Neutrophil (primary cell): Measurements from ENCODE around the gene EIF3F.

Experiments used
- H3K27ac ChIP-seq: fragments of 200-600 bp; sonication (generic); 2 replicates; pipeline ENCODE4 v1.5.1; 2016; ENCODE audit warnings: mild to moderate bottlenecking, moderate library complexity
- H3K27me3 ChIP-seq: fragments of 200-600 bp; sonication (generic); 2 replicates; pipeline ENCODE4 v1.6.0; 2016; ENCODE audit warnings: mild to moderate bottlenecking
- H3K36me3 ChIP-seq: fragments of 200-600 bp; sonication (generic); 2 replicates; pipeline ENCODE4 v1.5.1; 2017
- H3K4me1 ChIP-seq, 2 experiments: fragments of 200-600 bp in 1 of 2; sonication (generic) in 1 of 2; 1 replicate in 1 of 2; 2 replicates in 1 of 2; pipeline versions ENCODE4 v1.5.1 to v1.6.1; 2013 to 2016; ENCODE audit warnings: low read depth in 1 of 2, low read length in 1 of 2, mild to moderate bottlenecking in 1 of 2, moderate library complexity in 1 of 2; ENCODE audit not compliant: control insufficient read depth in 1 of 2, insufficient read depth in 1 of 2
- H3K4me3 ChIP-seq, 2 experiments: fragments of 200-600 bp in 1 of 2; sonication (generic) in 1 of 2; 1 replicate in 1 of 2; 2 replicates in 1 of 2; pipeline ENCODE4 v1.5.1; 2013 to 2016; ENCODE audit warnings: low read depth in 1 of 2, low read length in 1 of 2, mild to moderate bottlenecking in 1 of 2, moderate library complexity in 1 of 2
- H3K9me3 ChIP-seq: fragments of 200-600 bp; sonication (generic); 2 replicates; pipeline ENCODE4 v1.5.1; 2016
- CTCF ChIP-seq: fragments of 200-600 bp; sonication (generic); IDR thresholded peaks from 2 replicates; pipeline ENCODE4 v1.5.1; 2016; ENCODE audit warnings: antibody characterized with exemption

The EIF3F gene

GRCh38 chr11:7994581-7995278 lies 7.6 kb downstream of the EIF3F start:
- H3K36me3 ChIP-seq, result peaks cover 84% of the 10 kb centered on the region
- TF ChIP-seq CTCF, result no peak
- H3K27me3 ChIP-seq, result no peaks in the 10 kb centered on the region
- peaks cover 4 to 5% of the 10 kb centered on the region in 2 experiments for H3K4me1 ChIP-seq
- no peak overlapping the region for H3K4me3 ChIP-seq
- H3K9me3 ChIP-seq, result no peaks in the 10 kb centered on the region
- H3K27ac ChIP-seq, result no peak overlapping the region

- H3K27ac ChIP-seq, result no peak overlapping the region
- peaks cover 8% of the 10 kb centered on the region for H3K27me3 ChIP-seq
- peaks cover 4 to 5% of the 10 kb centered on the region in 2 experiments for H3K4me1 ChIP-seq
- peaks cover 51% of the 10 kb centered on the region for H3K36me3 ChIP-seq
- H3K4me3 ChIP-seq, result no peak overlapping the region
- no peak for TF ChIP-seq CTCF
- H3K9me3 ChIP-seq, result no peaks in the 10 kb centered on the region
These were observed 12.7 kb downstream of the EIF3F start for GRCh38 chr11:7999795-8000194.

- peaks cover 8% of the 10 kb centered on the region for H3K27me3 ChIP-seq
- peaks cover under 1% of the 10 kb centered on the region in 2 experiments for H3K4me1 ChIP-seq
- H3K9me3 ChIP-seq, result no peaks in the 10 kb centered on the region
- H3K27ac ChIP-seq, result no peak overlapping the region
- no peak for TF ChIP-seq CTCF
- H3K36me3 ChIP-seq, result peaks cover 46% of the 10 kb centered on the region
- H3K4me3 ChIP-seq, result no peak overlapping the region
These were observed 13.3 kb downstream of the EIF3F start for GRCh38 chr11:8000390-8000789.

- Histone ChIP-seq H3K27me3 (peaks cover 8% of the 10 kb centered on the region), H3K27ac (no peak overlapping the region), H3K4me1 (no peaks in the 10 kb centered on the region), H3K36me3 (peaks cover 23% of the 10 kb centered on the region), H3K9me3 (no peaks in the 10 kb centered on the region), H3K4me3 (no peak overlapping the region)
- no peak for TF ChIP-seq CTCF
These were observed 15.5 kb downstream of the EIF3F start for GRCh38 chr11:8002676-8003075.

GRCh38 chr11:8003187-8003586 lies 16.1 kb downstream of the EIF3F start:
- H3K27me3 ChIP-seq, result peaks cover 8% of the 10 kb centered on the region
- H3K27ac ChIP-seq, result no peak overlapping the region
- TF ChIP-seq CTCF, result no peak
- H3K9me3 ChIP-seq, result no peaks in the 10 kb centered on the region
- peaks cover 18% of the 10 kb centered on the region for H3K36me3 ChIP-seq
- H3K4me3 ChIP-seq, result no peak overlapping the region
- no peaks in the 10 kb centered on the region for H3K4me1 ChIP-seq
